Ureter (tissue), 1 donor: ENCODE measurements around the gene ARMH3. TPM values are rescaled to one million over a fixed set of nuclear protein-coding genes. Genes with fewer than 3 reads are reported as not detected.

Experiments used
- DNase-seq: peaks from one replicate; pipeline ENCODE4 v3.0.0-alpha.2; 2020; ENCODE audit warnings: low spot score
- total RNA-seq: library from RNA; stranded (reverse); gene quantifications from one replicate; pipeline ENCODE4 v1.2.4, GENCODE V29; 2023
- donor health status: DM: yes; HTN: yes; CAD: no.

ARMH3 gene
- total RNA-seq, 1 donor from 2014 or later: 26.5 TPM

DNA sequence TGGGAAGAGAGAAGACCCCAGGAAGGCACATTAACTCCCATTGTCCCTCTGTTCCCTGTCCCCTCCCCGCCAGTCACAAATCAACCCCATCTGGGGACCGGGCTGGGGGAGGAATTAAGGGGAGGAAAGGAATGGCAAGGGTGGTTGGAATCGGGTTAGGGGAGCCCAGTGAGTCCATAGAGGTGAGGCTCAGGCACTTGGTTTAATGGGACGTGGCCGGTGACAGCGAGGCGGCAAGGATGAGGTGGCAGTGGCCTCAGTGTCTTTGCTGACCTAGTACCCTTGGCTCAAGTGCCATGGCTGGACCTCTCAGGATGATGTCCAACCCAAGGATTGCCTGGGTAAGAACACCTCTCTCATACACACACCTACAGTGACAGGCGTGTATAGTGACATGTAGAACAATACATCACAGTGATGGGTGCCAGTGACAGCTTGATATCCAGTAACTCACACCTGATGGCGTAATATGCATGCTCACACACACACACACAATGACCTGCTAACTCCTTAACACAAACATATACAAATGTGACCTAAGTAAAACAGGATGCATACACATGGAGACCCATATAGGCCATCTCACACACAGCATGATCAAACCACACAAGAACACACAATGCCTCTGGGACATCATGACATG, 224.7 kb downstream of the ARMH3 start:
- no peak for DNase-seq

DNA sequence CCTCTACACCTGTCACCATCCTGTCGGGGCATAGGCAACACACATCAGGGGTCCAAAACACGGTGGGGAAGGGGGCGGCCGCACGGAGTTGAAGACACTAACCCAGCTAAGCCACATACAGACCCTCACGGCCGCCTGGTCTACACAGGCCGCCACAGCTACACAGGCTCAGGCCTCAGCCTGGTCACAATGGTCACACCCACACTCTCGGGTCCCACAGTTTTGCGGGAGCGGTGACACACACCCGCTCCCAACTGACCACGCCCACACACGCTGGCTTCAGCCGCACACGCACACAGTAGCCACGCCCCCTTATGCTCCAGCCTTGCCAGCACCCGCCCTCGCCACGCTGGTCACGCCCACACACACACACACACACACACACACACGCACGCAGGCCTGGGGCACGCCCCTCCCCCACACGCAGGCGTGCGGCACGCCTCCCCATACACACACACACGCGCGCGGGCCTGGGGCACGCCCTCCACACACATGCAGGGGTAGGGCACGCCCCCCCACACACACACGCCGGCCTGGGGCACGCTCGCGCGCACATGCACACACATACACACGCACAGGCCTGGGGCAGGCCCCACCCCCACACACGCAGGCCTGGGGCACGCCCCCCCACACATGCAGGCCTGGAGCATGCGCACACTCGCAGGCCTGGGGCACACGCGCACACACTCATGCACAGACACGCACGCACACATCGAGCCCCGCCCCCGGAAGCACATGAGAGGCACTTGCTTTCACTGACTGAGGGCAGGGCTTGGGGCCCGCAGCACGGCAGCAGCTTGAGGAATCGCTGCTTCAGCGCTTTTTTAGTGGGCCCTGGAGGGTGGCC, 225.4 kb downstream of the ARMH3 start:
- DNase-seq: peak; percentile 92

DNA sequence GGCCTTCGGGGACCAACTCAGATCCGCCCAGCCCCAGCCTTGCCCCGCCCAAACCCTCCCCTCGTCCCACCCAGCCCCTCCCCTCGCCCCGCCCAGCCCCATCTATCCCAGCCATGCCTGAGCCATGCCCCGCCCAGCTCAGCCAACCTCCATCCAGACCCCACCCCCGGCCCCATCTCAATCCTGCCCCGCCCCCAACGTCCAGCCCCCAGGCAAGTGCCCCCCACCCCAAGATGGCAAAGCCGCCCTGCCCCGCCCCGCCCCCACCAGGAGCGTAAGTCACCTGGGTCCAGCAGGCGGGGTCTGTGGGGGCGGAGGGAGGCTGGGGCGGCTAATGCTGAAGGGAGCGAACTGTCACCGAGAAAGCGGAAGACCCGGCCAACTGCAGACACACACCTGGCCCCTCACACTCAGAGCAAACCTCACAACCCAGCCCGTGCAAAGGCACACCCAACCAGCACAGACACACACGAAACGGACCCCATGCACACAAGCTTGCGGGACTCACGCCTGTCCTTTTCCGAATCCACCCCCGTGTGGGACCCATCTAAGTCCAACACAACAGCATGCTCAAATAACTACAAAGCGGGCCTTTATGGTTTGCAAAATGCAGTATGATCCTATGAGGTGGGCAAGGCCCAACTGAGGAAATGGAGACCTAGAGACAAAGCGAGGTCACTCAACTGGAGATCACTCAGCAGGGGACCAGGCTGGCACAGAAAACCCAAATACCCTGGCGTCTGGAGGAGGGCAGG, 226.2 kb downstream of the ARMH3 start:
- peak; percentile 60 for DNase-seq

DNA sequence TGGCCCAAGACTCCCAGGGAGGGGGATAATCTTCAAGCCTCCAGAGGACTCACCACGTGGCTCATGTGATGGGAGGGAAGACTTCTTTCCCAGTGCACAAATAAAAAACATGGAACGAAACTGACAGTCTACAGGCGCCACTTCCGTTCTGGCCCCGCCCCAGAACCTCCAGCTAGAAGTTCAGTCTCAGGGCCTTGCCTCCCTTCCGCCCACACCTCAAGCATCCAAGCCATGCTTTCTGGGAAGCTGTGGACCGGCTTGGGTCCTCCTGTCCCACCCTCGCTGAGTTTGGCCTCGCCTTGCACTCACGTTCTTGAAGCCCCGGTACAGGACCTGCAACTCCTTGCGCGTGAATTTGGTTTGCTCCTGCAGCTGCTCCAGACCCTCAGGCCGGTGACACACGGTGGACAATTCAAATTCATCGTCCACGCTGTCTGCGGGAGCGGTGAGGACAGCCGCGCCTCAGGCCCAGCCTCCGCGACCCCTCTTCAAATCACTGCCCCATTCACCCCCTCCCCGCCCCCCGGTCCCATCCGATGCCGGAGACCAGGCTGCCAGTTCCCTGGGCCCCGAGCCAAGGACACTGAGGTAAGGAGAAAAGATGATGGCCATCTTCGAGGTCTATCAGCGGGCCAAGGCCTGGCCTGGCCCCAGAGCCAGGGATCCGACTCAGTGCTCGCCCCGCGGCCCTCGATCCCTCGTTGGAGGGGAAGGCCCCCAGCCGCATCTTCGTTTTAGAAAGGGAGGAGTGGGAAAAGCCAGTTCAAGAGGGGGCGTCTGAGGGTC, 227.0 kb downstream of the ARMH3 start:
- peak; percentile 61 for DNase-seq

DNA sequence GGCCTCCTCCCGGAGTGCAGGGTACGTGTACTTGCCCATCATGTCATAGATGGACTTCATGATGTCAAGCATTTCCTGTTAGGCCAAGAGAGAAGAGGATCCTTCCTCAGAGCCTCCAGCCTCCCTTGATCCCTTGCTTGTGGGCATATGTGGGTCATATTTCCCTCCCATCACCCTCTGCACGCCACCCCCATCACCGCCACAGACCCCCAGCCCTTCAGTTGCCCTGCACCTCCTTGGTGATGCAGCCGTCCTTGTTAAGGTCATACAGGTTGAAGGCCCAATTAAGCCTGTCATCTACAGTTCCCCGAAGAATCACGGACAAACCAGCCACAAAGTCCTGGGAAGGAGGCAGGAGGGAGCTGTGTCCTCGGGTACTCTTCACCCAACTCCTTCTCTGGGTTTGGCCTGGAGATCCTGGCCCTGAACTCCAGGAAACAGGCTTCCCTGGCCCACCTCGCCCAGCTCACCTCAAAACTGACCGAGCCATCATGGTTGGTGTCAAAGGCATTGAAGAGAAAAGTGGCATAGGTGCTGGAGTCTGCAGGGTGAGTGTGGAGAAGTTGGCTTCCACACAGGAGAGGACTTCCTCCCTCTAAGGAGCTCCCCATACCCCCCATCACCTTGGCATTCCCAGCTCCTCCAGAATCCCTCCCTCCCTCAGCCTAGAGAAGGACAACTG, 227.9 kb downstream of the ARMH3 start:
- DNase-seq: no peak

DNA sequence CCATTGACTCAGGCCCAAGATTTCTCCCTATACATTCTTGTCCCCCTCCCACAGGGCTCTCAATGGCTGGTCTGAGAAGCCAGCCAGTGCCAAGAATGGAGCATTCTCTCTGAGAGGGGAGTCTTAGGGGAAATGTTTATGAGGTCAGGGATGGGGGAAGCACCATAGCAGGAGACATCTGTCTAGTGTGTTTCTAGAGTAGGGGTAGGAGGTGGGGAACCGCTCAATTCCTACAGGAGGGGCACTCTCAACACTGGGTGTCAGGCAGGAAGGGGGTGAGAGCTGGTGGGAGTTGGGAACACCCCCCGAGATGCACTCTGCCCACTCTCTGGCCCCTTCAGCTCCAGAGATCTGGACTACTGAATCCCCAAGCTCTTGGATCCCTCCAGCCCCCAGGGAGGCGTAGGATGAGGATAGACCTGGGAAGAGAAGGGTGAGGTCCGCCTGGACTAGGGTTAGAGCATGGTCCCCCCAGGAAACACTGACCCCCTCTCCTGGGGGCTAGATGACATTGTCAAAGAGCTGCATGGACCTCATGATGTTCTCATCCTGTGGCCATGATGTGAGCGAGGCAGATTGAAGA, 229.0 kb downstream of the ARMH3 start:
- no peak for DNase-seq

DNA sequence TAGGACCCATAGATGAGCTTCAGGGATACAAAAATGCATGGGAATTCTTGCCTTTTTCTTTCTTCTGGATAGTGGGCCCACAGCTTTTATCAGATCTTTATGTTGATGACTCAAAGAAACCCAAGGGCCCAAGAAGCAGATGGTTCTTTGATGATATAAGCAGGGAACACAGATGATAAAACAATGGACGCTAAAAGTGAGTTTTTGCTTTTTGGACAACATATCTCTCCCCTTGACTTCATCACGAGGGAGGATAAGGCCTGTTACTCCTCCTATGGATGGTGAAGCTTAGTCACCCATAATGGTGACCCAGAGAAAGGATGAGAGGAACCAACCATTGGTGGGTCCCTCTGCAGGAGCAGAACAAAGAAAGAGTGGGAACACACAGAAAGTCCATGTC, 231.2 kb downstream of the ARMH3 start:
- no peak for DNase-seq

DNA sequence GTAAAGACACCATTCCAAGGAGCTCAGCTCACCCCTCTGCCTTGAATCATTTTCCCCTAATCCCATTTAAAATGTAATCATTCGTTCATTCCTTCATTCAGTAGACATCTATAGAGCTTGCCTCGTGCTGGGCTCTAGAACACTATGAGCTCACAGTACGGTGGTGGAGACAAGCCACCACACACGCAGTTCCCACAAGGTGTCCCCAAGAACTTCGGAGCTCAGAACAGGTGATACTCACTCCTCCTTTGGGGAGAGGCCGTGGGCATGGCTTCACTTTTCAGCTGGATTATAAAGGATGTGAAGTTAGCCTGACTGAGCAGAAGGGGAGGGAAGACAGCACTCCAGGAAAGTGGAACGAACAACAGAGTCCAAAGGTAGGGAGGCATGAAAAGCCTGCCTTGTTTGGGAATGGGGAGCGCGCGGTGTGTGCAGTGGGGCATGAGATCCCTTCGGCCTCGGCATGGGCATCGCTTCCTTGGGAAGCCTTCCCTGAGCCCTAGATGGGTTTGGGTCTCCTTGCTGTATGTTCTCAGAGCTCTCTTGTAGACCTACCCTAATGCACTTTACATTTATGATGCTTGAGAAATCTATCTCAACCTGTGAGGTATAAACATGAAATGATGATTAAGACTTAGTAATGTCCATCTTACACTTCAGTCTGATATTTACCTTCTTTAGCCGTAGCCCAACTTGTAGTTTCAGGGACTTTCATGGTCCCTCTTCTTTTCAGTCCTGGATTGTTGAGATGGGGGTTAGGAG, 236.9 kb downstream of the ARMH3 start:
- no peak for DNase-seq

DNA sequence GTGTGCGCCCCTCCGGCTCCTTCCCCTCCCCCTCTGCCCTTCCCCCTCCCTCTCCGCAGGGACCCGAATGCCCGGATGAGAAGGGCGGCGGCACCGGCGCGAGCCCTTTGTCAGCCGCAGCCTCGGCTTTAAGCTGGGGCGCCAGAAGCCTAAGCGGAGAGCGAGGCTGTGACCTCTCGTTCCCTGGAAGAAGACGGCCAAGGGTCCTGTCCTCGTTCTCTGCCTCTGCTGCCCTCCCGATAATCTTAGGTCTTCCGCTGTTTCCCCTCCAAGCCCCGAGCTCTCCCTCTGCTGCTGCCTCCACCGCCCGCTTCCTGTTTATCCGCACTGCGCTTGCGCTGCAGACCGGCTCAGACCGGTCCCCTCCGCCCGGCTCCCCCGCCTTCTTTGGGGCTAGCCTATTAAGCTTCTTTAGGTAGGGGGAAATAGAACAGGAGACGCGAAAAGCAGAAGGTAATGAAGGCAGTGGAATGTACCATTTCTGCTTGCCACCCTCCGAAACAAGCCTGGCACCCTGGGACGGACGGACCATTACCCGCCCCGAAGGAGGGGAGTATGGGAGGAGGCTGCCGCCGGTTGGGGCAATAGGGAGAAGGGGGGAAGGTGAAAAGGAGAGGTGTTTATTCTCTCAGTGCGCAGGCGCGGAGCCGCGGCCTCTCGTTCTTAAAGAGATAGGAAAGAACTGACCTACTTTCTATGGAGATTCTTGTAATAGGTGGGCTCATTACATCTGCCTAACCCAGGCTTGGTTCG, 237.7 kb downstream of the ARMH3 start, which contains the start of gene OGA:
Gene OGA (minus strand): TSS at position 326 of the 753 bp plus-strand sequence. CDS start 422 bp downstream, outside the sequence.
- DNase-seq: peak; percentile 99

DNA sequence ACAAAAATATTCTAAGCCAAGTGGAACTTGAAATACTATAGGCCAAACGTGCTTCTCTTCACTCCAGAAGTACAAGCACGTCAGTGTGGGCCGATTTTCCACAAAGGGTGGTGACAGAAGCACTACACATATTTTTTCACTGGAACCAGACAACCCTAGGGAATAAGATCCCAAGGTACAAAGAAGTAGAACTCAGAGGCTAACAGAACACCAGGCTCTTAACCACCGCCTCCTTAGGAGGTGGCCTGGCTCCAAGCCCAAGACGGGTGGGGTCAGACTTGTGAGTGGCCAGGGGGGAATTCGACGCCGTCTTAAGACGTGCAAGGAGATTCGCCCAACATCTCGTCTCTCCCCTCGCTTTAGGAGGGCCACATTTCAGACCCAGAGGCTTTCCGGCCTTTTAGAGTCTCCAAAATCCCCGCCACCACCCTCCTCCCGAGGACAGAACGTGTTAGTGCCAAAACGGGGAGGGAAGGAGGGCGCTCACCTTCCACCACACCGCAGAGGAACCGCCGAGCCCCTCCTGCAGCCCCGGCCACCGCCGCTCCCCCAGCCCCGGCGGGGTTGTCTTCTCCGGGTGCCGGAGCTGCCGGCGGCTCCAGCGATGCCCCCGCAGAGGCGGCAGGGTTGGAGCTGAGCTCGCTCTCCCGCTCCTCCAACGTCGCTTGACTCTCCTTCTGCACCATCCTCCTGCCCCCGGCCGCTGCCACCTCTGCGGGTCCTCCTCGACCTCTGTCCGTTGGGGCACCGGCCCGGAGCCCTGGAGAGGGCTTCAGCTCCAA, 238.4 kb downstream of the ARMH3 start:
- DNase-seq: peak; percentile 93

DNA sequence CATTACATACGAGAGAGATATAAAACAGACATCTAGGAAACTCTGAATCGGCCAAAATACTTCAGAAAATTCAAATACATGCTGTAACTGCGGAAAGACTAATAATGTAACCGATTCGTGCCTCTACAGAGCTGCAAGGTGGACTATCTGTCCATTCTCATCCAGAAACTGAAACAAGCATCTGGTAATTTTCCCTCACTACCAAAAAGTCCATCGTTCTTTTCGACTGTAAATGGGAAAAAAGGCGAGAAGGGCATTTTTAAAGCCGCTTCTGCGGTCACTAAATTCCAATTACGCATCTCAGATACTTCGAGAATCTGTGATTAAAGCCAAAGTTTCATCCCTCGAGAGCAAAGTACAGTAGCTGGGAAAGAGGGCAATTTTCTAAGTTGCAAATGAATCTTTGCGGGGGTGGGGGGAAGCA, 239.0 kb downstream of the ARMH3 start:
- no peak for DNase-seq

DNA sequence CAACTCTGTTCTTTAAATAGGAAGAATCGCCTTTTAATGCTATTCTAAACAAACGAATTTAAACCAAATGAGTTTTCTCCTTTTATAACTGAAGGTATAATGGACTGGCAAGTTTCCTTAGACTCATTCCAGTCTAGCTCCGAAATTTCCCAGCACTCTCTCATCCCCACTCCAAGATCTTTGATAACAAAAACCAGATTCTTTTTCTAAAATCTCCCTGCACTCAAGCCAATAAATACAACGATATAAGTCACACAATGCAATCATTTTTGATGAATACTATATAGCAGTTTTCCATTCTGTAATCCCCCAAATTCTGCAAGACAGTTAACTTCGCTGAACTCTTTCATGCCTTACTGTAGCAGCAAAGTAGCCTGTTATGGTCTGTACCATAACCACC, 239.6 kb downstream of the ARMH3 start:
- no peak for DNase-seq

DNA sequence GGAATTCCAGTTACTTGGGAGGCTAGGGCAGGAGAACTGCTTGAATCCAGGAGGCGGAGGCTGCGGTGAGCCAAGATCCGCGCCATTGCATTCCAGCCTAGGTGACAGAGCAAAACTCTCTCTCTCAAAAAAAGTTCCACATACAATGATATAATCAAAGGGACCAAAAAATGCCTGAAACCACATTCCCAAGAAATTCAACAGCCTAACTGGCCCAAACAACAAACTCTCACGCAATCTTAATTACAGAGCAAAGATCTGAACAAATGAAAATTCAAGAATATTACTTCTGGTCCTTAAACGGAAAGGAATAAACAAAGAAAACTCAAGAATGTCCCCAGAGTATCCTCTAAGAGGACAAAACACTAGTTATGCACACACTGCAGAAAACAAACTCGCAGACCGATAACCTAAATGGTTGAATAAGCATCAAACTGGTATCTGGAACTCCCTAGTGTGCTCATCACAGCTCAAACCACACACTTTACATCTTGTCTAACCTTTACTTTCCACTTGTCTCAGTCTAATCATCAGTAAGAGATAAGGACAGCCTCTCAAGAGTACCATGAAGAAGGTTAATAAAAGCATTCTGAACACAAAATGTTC, 241.4 kb downstream of the ARMH3 start:
- no peak for DNase-seq

DNA sequence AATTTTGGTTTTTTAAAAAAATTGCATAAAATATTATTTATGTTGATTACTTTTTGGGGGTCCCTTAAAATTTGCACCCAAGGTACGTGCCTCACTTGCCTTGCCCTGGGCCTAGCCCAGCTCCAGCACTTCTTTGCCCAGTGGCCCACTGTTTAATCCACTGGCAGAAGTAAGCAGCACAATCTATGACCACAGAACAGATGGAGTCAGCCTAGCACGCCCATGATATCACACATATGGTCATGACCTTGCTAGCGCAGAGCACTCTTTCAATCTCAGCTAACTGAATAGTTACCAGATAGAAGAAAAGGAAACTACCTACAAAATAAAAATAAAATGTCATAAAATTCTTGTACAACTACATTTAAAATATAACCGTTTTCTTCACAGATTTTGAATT, 243.4 kb downstream of the ARMH3 start:
- DNase-seq: no peak

DNA sequence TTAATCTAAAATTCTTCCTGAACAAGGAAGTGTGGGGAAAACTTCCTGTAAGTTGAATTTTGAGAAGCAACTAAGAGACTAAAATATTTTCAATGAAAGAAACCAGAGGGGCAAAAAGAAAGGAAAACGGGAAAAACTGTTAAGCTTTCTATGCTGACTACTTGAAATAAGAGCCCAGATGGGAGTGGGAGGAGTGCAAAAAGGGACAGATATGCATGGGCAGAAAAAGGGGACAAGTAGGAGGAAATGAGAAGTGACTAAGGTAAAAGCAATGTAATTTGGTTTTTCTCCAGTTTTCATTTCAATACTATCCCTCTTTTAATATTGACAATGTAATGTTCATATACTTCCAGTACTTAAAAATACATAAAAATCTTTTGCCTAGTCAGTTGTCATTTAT, 248.8 kb downstream of the ARMH3 start:
- no peak for DNase-seq

DNA sequence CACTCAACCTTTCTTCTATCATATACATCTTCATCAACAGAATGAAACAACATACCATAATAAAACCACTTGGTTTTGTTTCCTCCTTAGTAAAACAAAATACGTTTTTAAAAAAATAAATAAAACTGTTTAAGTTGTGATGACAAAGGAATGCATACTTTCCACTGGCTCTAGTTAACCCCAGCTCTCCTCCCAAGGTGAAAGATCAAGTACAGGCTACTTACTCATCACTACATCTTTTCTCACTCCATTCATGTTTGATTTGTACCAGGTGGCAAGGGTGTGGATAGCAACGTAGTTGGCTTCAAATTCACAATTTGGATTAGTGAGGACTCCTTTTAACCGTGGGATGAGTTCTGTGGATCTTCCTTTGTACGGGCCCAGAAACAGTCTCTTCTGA, 252.5 kb downstream of the ARMH3 start:
- no peak for DNase-seq

DNA sequence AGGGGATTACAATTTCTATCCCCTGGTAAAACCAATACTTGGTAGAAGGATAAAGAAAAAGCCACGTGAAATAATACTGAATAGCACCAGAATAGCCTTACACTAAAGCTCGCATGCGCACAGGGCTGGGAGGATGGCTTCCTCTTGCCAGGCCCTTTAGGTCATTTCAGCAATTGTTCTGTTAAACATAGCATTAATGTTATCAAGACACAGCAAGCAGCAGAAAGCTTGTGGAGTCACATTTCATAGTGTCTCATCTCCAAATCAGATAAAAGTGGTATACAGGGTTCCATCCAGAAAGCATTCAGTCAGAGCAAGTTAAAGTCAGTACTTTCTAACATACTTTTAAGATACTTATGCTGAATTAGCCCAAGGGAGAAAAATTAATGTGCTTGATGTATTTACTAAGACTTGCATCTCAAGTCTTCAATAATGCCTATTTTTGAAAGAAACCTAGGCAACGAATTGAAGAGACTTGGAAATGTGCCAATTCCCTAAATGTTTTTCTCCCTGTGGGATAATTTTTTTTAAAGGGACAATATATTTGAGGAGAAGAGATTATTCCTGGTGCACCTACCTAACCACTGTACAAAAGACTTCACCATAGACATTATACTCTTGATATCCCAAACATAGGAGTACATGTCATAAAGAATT, 258.4 kb downstream of the ARMH3 start:
- DNase-seq: no peak
